SK-N-SH treated with all-trans-retinoic acid at 6 μM for 48 hours (cell line): ENCODE measurements around the gene CARM1.

ENCODE experiments used
- CSDC2 ChIP-seq: fragments of 250-450 bp; sonication (Bioruptor Pico); IDR thresholded peaks from 2 replicates; pipeline ENCODE4 v1.5.0; 2020; ENCODE audit warnings: mild to moderate bottlenecking, moderate library complexity
- ESRRG ChIP-seq: fragments of 250-450 bp; sonication (Bioruptor Pico); IDR thresholded peaks from 2 replicates; pipeline ENCODE4 v1.6.1; 2021; ENCODE audit warnings: mild to moderate bottlenecking
- ZNF8 ChIP-seq: fragments of 450-650 bp; formaldehyde crosslinking; IDR thresholded peaks from 2 replicates; pipeline ENCODE4 v1.5.0; 2020; ENCODE audit warnings: mild to moderate bottlenecking, moderate library complexity

GRCh38 chr19:10872546-10873107 is 1.3 kb downstream of the CARM1 start:
- TF ChIP-seq ESRRG (CRISPR knock-in tag) (no peak), ZNF8 (CRISPR knock-in tag) (no peak), CSDC2 (CRISPR knock-in tag) (no peak)
